GM12878 (cell line): Measurements from ENCODE around the gene MRTFA. TPM values are rescaled to one million over a fixed set of nuclear protein-coding genes. Genes with fewer than 3 reads are reported as not detected.

ENCODE experiments used
- ATAC-seq: fragments of 200-7000 bp; cut with Tn5 transposase; 3 replicates; pipeline ENCODE4 v1.9.1; 2020; ENCODE audit warnings: mild to moderate bottlenecking, moderate library complexity
- BruUV-seq: library from RNA; stranded (reverse); fragments of 400-500 nt; replicated peaks from 2 replicates; lab custom pipeline; 2021; lab: Mats Ljungman, UMichigan
- CTCF ChIA-PET: fragments of 300-600 bp; sonication (Branson Sonifier 250); formaldehyde crosslinking; extraction: SDS; loops from one replicate; lab custom pipeline; 2021; ENCODE audit warnings: inconsistent platforms; lab: Yijun Ruan, JAX
- POLR2A ChIA-PET: fragments of 350-600 bp; formaldehyde crosslinking; extraction: SDS; loops from one replicate; lab custom pipeline; 2021; ENCODE audit warnings: inconsistent platforms; lab: Charles Lee
- RAD21 ChIA-PET: fragments of 300-600 bp; sonication (Branson Sonifier 250); formaldehyde crosslinking; loops from one replicate; lab custom pipeline; 2023; ENCODE audit warnings: antibody characterized with exemption; ENCODE audit not compliant: unreplicated experiment; lab: Charles Lee
- SMC1A ChIA-PET: fragments of 300-600 bp; sonication (Branson Sonifier 250); formaldehyde crosslinking; loops from one replicate; lab custom pipeline; 2023; ENCODE audit not compliant: unreplicated experiment, uncharacterized antibody; lab: Charles Lee
- DNase-seq: peaks from one replicate; pipeline ENCODE4 v3.0.0-alpha.2; 2011; ENCODE audit warnings: low read depth, low spot score
- FAIRE-seq: peaks from 3 replicates; lab custom pipeline; 2011; peaks lifted over from hg19 to GRCh38; lab: Jason Lieb, UNC
- H2AFZ ChIP-seq: 2 replicates; pipeline ENCODE4 v1.6.0; 2011; ENCODE audit warnings: low read depth, low read length, control low read depth; ENCODE audit not compliant: control insufficient read depth
- H3K27ac ChIP-seq: 2 replicates; pipeline ENCODE4 v1.5.1; 2011; ENCODE audit warnings: control low read depth; ENCODE audit not compliant: control insufficient read depth, insufficient read depth
- H3K27me3 ChIP-seq, 2 experiments: replicated peaks in 1 of 2; 2 replicates each; pipeline versions ENCODE4 v1.6.0 to v1.6.1; 2011; ENCODE audit warnings: low read length in 1 of 2; ENCODE audit not compliant: control insufficient read depth in 2 of 2, insufficient read depth in 2 of 2
- H3K36me3 ChIP-seq, 2 experiments: 2 replicates each; pipeline ENCODE4 v1.5.1; 2011; ENCODE audit warnings: low read length in 1 of 2; ENCODE audit not compliant: control insufficient read depth in 2 of 2, insufficient read depth in 2 of 2
- H3K4me1 ChIP-seq: 2 replicates; pipeline ENCODE4 v1.6.1; 2011; ENCODE audit warnings: mild to moderate bottlenecking, low read length, moderate library complexity, mixed read lengths; ENCODE audit not compliant: control insufficient read depth, insufficient read depth
- H3K4me2 ChIP-seq: 2 replicates; pipeline ENCODE4 v1.6.0; 2011; ENCODE audit warnings: control low read depth; ENCODE audit not compliant: control insufficient read depth, insufficient read depth
- H3K4me3 ChIP-seq: fragments of 200-600 bp; sonication (generic); 2 replicates; pipeline ENCODE4 v1.5.1; 2016
- H3K79me2 ChIP-seq: 2 replicates; pipeline ENCODE4 v1.6.0; 2011; ENCODE audit warnings: low read length; ENCODE audit not compliant: control insufficient read depth, insufficient read depth
- H3K9ac ChIP-seq: 2 replicates; pipeline ENCODE4 v1.8.0; 2011; ENCODE audit warnings: low read length, control low read depth, mixed read lengths; ENCODE audit not compliant: control insufficient read depth, insufficient read depth
- H3K9me3 ChIP-seq: replicated peaks from 3 replicates; pipeline ENCODE4 v1.5.1; 2011; ENCODE audit warnings: mild to moderate bottlenecking, low read length; ENCODE audit not compliant: control insufficient read depth, insufficient read depth
- H4K20me1 ChIP-seq: 2 replicates; pipeline ENCODE4 v1.6.0; 2011; ENCODE audit not compliant: control insufficient read depth, insufficient read depth
- ATF7 ChIP-seq: fragments of 450-650 bp; IDR thresholded peaks from 2 replicates; pipeline ENCODE4 v1.6.1; 2016; ENCODE audit warnings: low read depth, mild to moderate bottlenecking
- CBX3 ChIP-seq: fragments of 200-600 bp; sonication (generic); IDR thresholded peaks from 2 replicates; pipeline ENCODE4 v1.6.1; 2016; ENCODE audit warnings: low read depth, borderline replicate concordance
- CHD4 ChIP-seq: fragments of 200-600 bp; sonication (generic); IDR thresholded peaks from 2 replicates; pipeline ENCODE4 v1.6.1; 2016; ENCODE audit warnings: mild to moderate bottlenecking
- CREB1 ChIP-seq: IDR thresholded peaks from 2 replicates; pipeline ENCODE4 v1.6.1; 2012; ENCODE audit warnings: low read depth, mild to moderate bottlenecking, inconsistent platforms
- E2F8 ChIP-seq: fragments of 450-650 bp; IDR thresholded peaks from 2 replicates; pipeline ENCODE4 v1.6.1; 2018; ENCODE audit warnings: mild to moderate bottlenecking, low read depth, moderate library complexity; ENCODE audit not compliant: partially characterized antibody
- E4F1 ChIP-seq: fragments of 450-650 bp; IDR thresholded peaks from 2 replicates; pipeline ENCODE4 v1.6.1; 2018; ENCODE audit warnings: borderline replicate concordance, mild to moderate bottlenecking; ENCODE audit not compliant: partially characterized antibody
- NFIC ChIP-seq: IDR thresholded peaks from 2 replicates; pipeline ENCODE4 v1.6.1; 2012; ENCODE audit warnings: low read depth, mild to moderate bottlenecking, inconsistent platforms, low read length, moderate library complexity
- RAD21 ChIP-seq: IDR thresholded peaks from 2 replicates; pipeline ENCODE4 v1.6.1; 2011; ENCODE audit warnings: mild to moderate bottlenecking, low read depth, low read length, moderate library complexity; ENCODE audit not compliant: insufficient read depth
- RBBP5 ChIP-seq: fragments of 200-600 bp; sonication (generic); conservative IDR thresholded peaks from 2 replicates; pipeline ENCODE4 v1.6.1; 2016
- RUNX3 ChIP-seq: IDR thresholded peaks from 2 replicates; pipeline ENCODE4 v1.6.1; 2012; ENCODE audit warnings: low read length, inconsistent platforms
- SIX5 ChIP-seq: IDR thresholded peaks from 2 replicates; pipeline ENCODE4 v1.6.1; 2011; ENCODE audit warnings: mild to moderate bottlenecking, low read depth, low read length, moderate library complexity; ENCODE audit not compliant: severe bottlenecking
- SRF ChIP-seq, 2 experiments: IDR thresholded peaks; 2 replicates each; pipeline ENCODE4 v1.6.1; 2011; ENCODE audit warnings: low read depth in 2 of 2, low read length in 2 of 2, mild to moderate bottlenecking in 1 of 2, moderate library complexity in 1 of 2
- SUPT20H ChIP-seq: IDR thresholded peaks from 2 replicates; pipeline ENCODE4 v1.6.1; 2011; ENCODE audit warnings: low read depth, mild to moderate bottlenecking, low read length, moderate library complexity, borderline replicate concordance; ENCODE audit not compliant: control insufficient read depth
- ZBTB40 ChIP-seq: fragments of 450-650 bp; IDR thresholded peaks from 2 replicates; pipeline ENCODE4 v1.6.1; 2016; ENCODE audit warnings: mild to moderate bottlenecking, moderate library complexity, borderline replicate concordance
- ZNF622 ChIP-seq: fragments of 450-650 bp; IDR thresholded peaks from 2 replicates; pipeline ENCODE4 v1.6.1; 2017; ENCODE audit warnings: mild to moderate bottlenecking, inconsistent platforms
- WGBS: methylation state at CpG from one replicate; pipeline ENCODE4 v1.1.6; 2016; ENCODE audit warnings: low lambda C conversion rate; ENCODE audit not compliant: insufficient replicate concordance, insufficient coverage; ENCODE audit errors: missing lambda C conversion rate; 5-methylcytosine and 5-hydroxymethylcytosine counted together
- in situ Hi-C: fragments of 300-500 bp; cut with MboI; formaldehyde crosslinking; loops from 9 replicates; pipeline ENCODE4 v1.14.3; 2018; ENCODE audit warnings: mixed read lengths
- intact Hi-C: fragments of 100-400 bp; cut with micrococcal nuclease; formaldehyde crosslinking; loops from one replicate; pipeline ENCODE4 v1.14.2; 2022; ENCODE audit not compliant: unreplicated experiment
- polyA plus RNA-seq, 11 experiments: library from polyadenylated mRNA; depleted of rRNA in 4 of 11; unstranded in 6 of 11; stranded (reverse) in 5 of 11; fragments of >200 nt; fragmentation: Nextera tagmentation in 4 of 11; fragmentation: Illumina TruSeq in 1 of 11; extraction: Ambion mirVana in 4 of 11; extraction: Trizol in 1 of 11; gene quantifications; 1 replicate in 1 of 11; 2 replicates in 10 of 11; pipeline versions ENCODE4 v1.2.1 to v1.2.3, GENCODE V29; 2011 to 2016; ENCODE audit warnings: inconsistent platforms in 2 of 11, missing spikeins in 2 of 11, low read depth in 1 of 11
- total RNA-seq, 4 experiments: library from RNA; depleted of rRNA in 3 of 4; stranded (reverse); fragments of >200 nt in 3 of 4; fragmentation: Illumina TruSeq in 1 of 4; extraction: Trizol in 1 of 4; gene quantifications; 2 replicates each; pipeline versions ENCODE4 v1.2.1 to v1.2.3, GENCODE V29; 2013 to 2021

Gene MRTFA
- total and polyA plus RNA-seq, 10 of the 15 experiments (the other 5 are each of a cell fraction or from before 2014, with no cell fraction given): 2.0 to 63.9 (median 17.9) TPM

- FAIRE-seq (no peak), ATAC-seq (no peak), DNase-seq (no peak)
- no peaks in the 10 kb centered on the region for H4K20me1 ChIP-seq
- ChIA-PET RAD21 (interaction anchor here (2.3 kb wide), 1 partner anchor 126 kb away, joined by 13 read pairs; no protein-coding TSS in a partner anchor), POLR2A (interaction anchor here (0.6 to 1.6 kb wide), 4 partner anchors 27 to 117 kb away, joined by 3 to 4 read pairs (median 4); partner anchors contain the start of gene MRTFA)
- TF ChIP-seq NFIC (no peak), RBBP5 (no peak), SIX5 (no peak), CREB1 (no peak), RUNX3 (no peak), E2F8 (no peak), CHD4 (no peak), CBX3 (no peak), ZBTB40 (no peak), E4F1 (no peak), ZNF622 (no peak), SRF (IDR thresholded peaks at IDR 0.05; ENCODE audit: low read depth in 2 of 2, low read length in 2 of 2) (no peak), RAD21 (no peak), ATF7 (no peak), SUPT20H (no peak)
- TF ChIP-seq, all 136 proteins: peak for 0
- Histone ChIP-seq H3K9me3 (no peaks in the 10 kb centered on the region; the same call in 1 of the 3 replicates), H3K36me3 (peaks cover 0 to 14% of the 10 kb centered on the region in 2 experiments), H2AFZ (no peak overlapping the region), H3K27me3 (no peaks in the 10 kb centered on the region), H3K27ac (peak overlapping the region; percentile 50; the same call in 1 of the 2 replicates), H3K79me2 (peaks cover 42% of the 10 kb centered on the region), H3K4me2 (peak overlapping the region; percentile 30), H3K4me1 (peaks cover 19% of the 10 kb centered on the region), H3K9ac (no peak overlapping the region), H3K4me3 (no peak overlapping the region)
- CTCF ChIA-PET: interaction anchor here (0.7 to 6.7 kb wide), 3 partner anchors 12 to 83 kb away, joined by 3 to 39 read pairs (median 9); no protein-coding TSS in a partner anchor
- in situ Hi-C loops: no loop called here
- BruUV-seq: no TSS peak
- intact Hi-C loops: no loop called here
- SMC1A ChIA-PET: interaction anchor here (0.8 to 12.0 kb wide), 11 partner anchors 9 to 131 kb away, joined by 3 to 99 read pairs (median 4); no protein-coding TSS in a partner anchor
- WGBS: 35% methylated on average over 3 of the region's 3 CpGs
These were observed 116.6 kb downstream of the MRTFA start for GRCh38 chr22:40519948-40520331.
